ENCODE results near the gene ARRB1. TPM values are rescaled to one million over a fixed set of nuclear protein-coding genes. Genes with fewer than 3 reads are reported as not detected.
"Not testable (repeated sequence)": the region's sequence is repeated elsewhere in the genome, so short reads cannot be mapped to it uniquely, and the experiment has no call there.

The ARRB1 gene
- total RNA-seq, 4 donors from 2014 or later = 26.3 to 104 (median 29.3) TPM

DNA sequence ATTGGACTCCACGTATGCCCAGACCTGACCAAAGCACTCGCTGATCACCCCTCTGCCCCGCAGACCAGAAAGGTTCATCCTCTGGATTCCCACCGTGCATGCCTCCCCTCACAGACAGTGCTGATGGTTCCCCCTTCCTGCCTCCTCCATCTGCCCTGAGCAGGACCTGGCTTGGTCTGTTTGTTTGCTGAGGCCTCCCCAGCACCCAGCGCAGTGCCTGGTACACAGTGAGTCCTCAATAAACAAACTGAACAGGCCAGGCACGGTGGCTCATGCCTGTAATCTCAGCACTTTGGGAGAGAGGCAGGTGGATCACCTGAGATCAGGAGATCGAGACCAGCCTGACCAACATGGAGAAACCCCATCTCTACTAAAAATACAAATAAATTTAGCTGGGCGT lies 24.2 kb upstream of the ARRB1 start:
- DNase-seq (ENCODE audit: low spot score in 2 of 2) = no peak
- no peak for TF ChIP-seq POLR2A (IDR thresholded peaks at IDR 0.05)
- TF ChIP-seq, protein P1, sequence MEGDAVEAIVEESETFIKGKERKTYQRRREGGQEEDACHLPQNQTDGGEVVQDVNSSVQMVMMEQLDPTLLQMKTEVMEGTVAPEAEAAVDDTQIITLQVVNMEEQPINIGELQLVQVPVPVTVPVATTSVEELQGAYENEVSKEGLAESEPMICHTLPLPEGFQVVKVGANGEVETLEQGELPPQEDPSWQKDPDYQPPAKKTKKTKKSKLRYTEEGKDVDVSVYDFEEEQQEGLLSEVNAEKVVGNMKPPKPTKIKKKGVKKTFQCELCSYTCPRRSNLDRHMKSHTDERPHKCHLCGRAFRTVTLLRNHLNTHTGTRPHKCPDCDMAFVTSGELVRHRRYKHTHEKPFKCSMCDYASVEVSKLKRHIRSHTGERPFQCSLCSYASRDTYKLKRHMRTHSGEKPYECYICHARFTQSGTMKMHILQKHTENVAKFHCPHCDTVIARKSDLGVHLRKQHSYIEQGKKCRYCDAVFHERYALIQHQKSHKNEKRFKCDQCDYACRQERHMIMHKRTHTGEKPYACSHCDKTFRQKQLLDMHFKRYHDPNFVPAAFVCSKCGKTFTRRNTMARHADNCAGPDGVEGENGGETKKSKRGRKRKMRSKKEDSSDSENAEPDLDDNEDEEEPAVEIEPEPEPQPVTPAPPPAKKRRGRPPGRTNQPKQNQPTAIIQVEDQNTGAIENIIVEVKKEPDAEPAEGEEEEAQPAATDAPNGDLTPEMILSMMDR (IDR thresholded peaks at IDR 0.05) = no peak
- intact Hi-C loops (cut with DNase I; ENCODE audit: low total_unique reads) = no loop called here
- no peak overlapping the region for H3K4me3 ChIP-seq (ENCODE audit: low read depth, poor library complexity, severe bottlenecking)
- WGBS, 2 donors = 89 to 95% methylated on average over 8 of the region's 8 CpGs

DNA sequence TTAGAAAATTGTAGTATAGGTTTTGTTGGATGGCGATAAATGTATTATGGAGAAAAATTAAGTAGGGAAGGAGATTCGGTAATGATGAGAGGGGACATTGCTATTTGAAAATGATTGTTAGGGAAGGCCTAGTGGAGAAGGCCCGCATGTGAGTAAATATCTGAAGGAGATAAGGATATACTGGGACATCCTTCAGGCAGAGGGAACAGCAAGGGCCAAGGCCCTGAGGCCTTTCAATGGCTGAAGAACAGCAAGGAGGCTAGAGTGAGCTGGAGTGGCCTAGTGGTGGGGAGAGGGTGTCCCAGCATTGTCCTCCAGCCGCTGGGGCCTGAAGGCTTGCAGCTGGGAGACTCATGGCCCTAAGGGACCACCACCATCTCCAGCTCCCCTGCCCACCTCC lies 23.2 kb upstream of the ARRB1 start:
- intact Hi-C loops (cut with DNase I; ENCODE audit: low total_unique reads) = no loop called here
- no peak for TF ChIP-seq POLR2A (IDR thresholded peaks at IDR 0.05)
- TF ChIP-seq, protein P1 (IDR thresholded peaks at IDR 0.05) = no peak
- no peak overlapping the region for H3K4me3 ChIP-seq (ENCODE audit: low read depth, poor library complexity, severe bottlenecking)
- 91 to 94% methylated on average over 4 of the region's 4 CpGs for WGBS, 2 donors
- no peak for DNase-seq (ENCODE audit: low spot score in 2 of 2)

DNA sequence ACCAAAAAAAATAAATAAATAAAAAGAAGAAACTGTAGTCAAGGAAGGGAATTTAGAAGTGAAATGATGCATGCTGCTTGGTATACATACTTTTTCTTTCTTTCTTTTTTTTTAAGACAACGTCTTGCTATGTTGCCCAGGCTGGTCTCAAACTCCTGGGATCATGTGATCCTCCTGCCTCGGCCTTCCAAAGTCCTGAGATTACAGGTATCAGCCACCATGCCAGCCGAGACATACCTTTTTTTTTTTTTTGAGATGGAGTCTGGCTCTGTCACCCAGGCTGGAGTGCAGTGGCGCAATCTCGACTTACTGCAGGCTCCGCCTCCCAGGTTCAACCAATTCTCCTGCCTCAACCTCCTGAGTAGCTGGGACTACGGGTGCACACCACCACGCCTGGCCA lies 21.7 kb upstream of the ARRB1 start:
- DNase-seq (ENCODE audit: low spot score in 2 of 2) = no peak
- intact Hi-C loops (cut with DNase I; ENCODE audit: low total_unique reads) = no loop called here
- no peak for TF ChIP-seq POLR2A (IDR thresholded peaks at IDR 0.05)
- TF ChIP-seq, protein P1 (IDR thresholded peaks at IDR 0.05) = no peak
- 86 to 89% methylated on average over 8 of the region's 8 CpGs for WGBS, 2 donors
- no peak overlapping the region for H3K4me3 ChIP-seq (ENCODE audit: low read depth, poor library complexity, severe bottlenecking)

DNA sequence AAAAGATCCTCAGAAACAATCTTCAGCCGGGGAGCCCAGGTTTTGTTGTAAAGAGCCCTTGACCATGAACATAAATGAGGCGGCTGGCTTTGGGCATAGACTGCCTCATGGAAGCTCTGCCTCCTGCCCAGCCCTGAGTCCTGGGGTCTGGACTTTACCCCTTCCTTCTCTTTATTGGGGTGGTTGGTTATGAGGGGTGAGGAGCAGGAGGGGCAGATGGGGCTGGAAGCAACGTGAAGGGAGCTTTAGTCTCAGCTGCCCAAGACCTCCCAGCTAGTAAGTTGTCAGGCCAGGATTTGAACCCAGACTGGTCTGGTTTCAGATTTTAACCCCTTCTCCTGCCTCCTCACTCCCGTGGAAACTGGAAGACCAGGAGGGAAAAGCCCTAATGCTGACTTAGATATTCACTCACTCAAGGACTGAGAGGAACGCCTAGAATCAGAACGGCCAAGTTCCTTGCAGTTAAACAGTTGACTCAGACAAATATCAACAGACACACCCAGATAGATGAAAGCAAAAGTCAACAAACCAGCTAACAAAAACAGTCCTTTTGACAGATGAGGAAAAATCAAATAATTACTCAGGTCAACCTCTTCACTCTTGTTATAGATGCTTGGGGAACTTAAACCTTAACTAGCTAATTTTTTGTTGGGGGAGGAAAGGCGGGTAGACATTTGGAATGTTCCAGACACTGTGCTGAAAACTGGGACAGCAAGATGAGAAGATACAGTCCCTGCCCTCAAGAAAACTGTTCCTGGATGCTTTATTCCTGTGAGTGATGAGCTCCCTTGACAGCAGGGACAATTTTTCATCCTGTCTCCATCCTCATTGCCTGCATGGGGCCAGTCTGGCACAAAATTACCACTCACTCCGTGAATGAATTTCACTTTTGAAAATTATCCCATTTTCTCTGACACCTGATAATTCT lies 20.8 kb upstream of the ARRB1 start:
- 35 to 39% methylated on average over 8 of the region's 8 CpGs for WGBS, 2 donors
- H3K4me3 ChIP-seq (ENCODE audit: low read depth, poor library complexity, severe bottlenecking) = no peak overlapping the region
- no peak for TF ChIP-seq POLR2A (IDR thresholded peaks at IDR 0.05)
- TF ChIP-seq, protein P1 (IDR thresholded peaks at IDR 0.05) = no peak
- intact Hi-C loops (cut with DNase I; ENCODE audit: low total_unique reads) = no loop called here
- no peak for DNase-seq (ENCODE audit: low spot score in 2 of 2)

DNA sequence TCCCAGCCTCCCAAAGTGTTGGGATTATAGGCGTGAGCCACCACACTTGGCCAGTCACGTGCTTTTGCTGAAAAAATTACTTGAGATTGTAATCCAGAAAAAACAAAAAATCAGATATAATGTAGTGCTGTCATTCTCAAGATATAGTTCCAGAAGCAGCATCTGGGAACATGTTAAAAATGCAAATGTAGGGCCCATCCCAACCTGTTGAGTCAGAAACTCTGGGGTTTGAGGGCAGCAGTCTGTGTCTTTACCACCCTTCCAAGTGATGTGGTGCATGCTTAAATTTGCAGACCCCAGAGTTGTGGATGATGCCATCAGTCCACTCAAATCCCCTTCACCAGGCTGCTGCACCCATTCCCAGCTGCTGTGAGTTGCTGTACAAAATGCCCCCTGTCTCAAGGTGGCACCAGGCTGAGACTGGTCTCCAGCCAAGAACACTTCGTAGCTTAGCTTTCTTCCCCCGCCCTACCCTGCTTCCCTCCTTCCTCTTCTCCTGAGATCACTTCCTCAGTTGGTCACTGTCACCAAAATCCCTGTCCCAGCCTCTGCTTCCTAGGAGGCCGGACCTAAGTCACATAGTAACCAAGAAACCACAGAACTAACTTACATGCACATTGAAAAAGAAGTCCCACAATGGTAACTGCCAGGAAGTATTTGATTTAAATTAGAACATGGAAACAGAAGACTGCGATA lies 18.2 kb upstream of the ARRB1 start:
- TF ChIP-seq POLR2A (IDR thresholded peaks at IDR 0.05) = no peak
- TF ChIP-seq, protein P1 (IDR thresholded peaks at IDR 0.05) = no peak
- no peak overlapping the region for H3K4me3 ChIP-seq (ENCODE audit: low read depth, poor library complexity, severe bottlenecking)
- no peak for DNase-seq (ENCODE audit: low spot score in 2 of 2)
- intact Hi-C loops (cut with DNase I; ENCODE audit: low total_unique reads) = no loop called here
- WGBS, 2 donors = 45 to 50% methylated on average over 6 of the region's 6 CpGs

DNA sequence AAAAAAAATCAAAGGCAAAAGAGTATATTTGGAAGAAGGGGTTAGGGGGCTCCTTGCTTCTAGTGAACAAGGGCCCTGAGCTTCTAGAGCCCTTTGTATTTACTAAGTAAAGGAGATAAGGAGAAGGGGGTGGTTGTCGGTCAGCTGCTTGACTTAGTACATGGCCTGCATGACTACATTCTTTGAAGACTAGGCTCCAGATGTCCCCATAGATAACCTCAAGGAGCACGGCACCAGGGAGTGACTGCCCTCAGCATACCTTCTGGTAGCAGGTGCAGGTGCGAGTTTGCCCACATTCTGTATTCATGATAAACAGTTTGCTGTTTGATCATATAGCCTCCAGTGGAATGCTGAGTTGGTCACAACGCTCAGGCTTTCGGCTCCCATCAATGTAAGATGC lies 15.4 kb upstream of the ARRB1 start:
- H3K4me3 ChIP-seq (ENCODE audit: low read depth, poor library complexity, severe bottlenecking); DNase-seq (ENCODE audit: low spot score in 2 of 2); intact Hi-C loops (cut with DNase I; ENCODE audit: low total_unique reads): not testable (repeated sequence)
- 82 to 89% methylated on average over 5 of the region's 5 CpGs for WGBS, 2 donors
